GM18517 (cell line): Measurements from ENCODE around the gene HSD17B12.

Source experiments
- ATAC-seq: cut with Tn5 transposase; IDR thresholded peaks from one replicate; pipeline ENCODE4 v1.9.1; 2021; ENCODE audit warnings: mild to moderate bottlenecking, moderate library complexity; ENCODE audit not compliant: unreplicated experiment

Gene HSD17B12

DNA sequence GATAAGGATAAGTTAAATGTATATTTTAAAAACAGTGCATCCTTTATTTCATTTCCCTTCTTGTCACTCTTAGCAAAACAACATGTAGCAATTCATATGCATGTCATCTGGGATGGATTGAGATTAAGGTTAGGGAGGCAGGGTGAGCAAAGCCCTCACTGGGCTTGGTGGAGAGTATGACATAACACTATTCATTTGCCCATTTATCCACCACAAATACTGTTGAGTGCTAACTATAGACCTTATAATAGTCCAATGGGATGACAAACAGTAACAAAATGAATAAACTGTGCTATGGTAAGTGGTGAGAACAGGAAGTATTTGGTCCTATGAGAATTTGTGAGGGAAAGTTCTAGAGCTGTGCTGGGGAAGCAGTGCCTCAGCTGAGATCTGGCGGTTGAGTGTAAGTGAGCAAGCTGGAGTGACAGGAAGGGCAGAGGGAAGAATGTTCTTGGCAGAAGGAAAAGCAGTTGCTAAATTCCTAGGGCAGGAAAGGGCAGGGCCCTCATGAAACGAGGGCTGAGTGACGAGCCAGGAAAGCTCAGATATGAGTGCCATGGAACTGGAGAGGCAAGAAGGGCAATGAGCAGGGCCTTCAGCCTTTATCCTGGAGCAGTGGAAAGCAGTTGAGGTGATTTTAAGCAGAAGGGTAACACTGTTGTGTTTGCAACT is 6.7 kb downstream of the HSD17B12 start:
- no peak for ATAC-seq

DNA sequence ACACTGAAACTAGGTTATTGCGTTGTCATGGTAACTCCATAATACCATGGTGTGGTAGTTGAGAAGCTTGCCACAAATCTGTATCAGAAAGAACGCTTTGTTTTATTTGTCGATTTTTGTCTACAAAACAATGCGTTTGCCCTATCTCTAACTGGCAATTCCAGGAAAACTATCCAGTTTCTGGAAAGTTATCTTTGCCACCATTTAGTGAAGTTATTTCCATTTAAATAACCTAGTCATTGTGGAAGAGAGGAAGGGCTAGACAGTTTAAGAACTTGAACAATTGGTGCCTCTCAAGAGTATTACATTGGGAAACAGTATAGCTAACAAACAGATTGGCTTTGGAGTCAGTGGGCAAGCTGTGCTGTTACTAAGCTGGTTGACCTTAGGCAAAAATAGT is 7.9 kb downstream of the HSD17B12 start:
- ATAC-seq: no peak

- no peak for ATAC-seq
Observed at GRCh38 chr11:43689167-43689566, 8.6 kb downstream of the HSD17B12 start.

GRCh38 chr11:43690929-43691725 is 10.6 kb downstream of the HSD17B12 start:
- ATAC-seq: no peak

GRCh38 chr11:43691806-43692205 is 11.3 kb downstream of the HSD17B12 start:
- no peak for ATAC-seq

- ATAC-seq: no peak
Observed at GRCh38 chr11:43693069-43693468, 12.5 kb downstream of the HSD17B12 start.

DNA sequence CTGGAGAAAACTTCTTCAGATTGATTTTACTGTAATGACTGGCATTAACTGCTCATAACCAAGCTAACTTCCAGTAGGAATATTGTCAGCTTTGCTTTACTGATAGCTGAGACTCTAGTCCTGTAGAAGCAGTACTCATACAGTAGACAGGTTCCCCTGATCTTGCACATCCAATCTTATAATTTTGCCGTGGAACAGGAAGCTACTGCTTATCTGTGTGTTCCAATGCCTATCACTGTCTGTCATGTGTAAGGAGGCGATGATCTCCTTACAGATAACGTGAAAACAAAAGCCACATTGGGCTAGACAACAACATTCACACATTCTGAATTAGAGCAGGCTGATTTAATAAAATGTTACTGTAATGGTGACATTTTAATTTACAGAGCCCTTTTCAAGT is 13.2 kb downstream of the HSD17B12 start:
- ATAC-seq: no peak

DNA sequence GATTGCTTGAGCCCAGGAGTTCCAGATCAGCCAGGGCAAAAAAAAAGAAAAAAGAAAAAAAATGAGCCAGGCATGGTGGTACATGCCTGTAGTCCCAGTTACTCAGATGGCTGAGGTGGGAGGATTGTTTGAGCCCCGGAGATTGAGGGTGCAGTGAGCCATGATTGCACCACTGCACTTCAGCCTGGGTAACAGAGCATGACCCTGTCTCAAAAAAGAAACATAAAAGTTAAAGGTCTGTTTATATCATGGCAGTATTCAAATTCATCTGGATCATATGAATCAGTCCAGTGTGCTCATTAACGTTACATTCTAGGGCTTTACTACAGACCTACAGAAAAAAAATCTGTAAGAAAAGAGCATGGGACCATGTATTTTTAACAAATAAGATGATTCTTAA is 13.9 kb downstream of the HSD17B12 start:
- peak; percentile 85 for ATAC-seq

DNA sequence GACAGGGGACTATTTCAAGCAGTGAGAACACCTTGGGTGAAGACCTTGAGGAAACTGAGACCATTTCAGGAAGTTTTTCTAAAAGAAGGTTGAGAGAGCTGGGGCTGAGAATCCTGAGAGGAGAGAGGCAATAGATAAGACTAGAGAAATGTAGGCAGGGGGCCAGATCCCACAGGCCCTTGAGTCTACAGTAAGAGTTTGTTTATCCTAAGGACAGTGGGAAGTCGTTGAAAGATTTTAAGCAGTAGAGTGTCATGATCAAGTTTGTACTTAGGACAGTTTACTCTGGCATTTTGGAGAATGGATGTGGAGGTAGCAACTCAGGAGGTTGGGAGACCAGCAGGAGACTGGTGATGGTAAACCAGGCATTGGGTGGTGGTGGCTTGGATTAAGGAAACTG is 17.1 kb downstream of the HSD17B12 start:
- ATAC-seq: no peak

GRCh38 chr11:43699870-43700269 is 19.3 kb downstream of the HSD17B12 start:
- no peak for ATAC-seq

DNA sequence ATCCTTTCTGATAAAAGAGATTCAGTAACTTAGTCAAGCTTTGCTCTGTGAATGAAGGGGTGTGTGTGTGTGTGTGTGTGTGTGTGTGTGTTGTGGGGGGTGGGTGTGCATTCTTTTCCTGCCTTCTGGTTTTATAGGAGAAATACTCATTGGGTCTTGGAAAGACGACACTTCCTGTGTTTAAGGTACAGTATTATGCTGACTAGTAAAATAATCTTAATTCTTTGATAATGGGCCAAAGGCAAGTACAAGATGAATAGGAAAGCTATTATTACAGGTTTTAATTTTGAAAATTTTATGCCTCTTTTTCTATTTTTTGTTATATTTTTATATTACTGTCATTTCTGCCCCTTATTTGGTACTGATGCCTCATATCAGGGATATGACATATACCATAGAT is 26.1 kb downstream of the HSD17B12 start:
- ATAC-seq: no peak

- ATAC-seq: no peak
Observed at GRCh38 chr11:43708776-43709175, 28.2 kb downstream of the HSD17B12 start.

- ATAC-seq: no peak
Observed at GRCh38 chr11:43709689-43710088, 29.2 kb downstream of the HSD17B12 start.

- no peak for ATAC-seq
Observed at GRCh38 chr11:43712676-43713075, 32.1 kb downstream of the HSD17B12 start.

- ATAC-seq: no peak
Observed at GRCh38 chr11:43718373-43718772, 37.8 kb downstream of the HSD17B12 start.

GRCh38 chr11:43723617-43724016 is 43.1 kb downstream of the HSD17B12 start:
- ATAC-seq: no peak

DNA sequence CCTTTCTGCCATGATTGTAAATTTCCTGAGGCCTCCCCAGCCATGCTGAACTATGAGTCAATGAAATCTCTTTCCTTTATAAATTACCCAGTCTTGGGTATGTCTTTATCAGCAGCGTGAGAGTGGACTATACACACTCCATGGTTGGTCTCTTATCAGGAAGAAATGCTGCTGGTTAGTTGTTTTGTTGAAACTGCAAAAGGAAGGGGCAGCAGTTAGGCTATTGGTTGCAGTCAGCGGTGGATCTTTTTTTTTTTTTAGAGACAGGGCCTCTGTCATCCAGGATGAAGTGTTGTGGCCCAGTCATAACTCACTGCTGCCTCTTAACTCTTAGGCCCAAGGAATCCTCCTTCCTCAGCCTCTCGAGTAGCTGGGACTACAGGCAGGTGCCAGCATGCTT is 51.7 kb downstream of the HSD17B12 start:
- no peak for ATAC-seq

DNA sequence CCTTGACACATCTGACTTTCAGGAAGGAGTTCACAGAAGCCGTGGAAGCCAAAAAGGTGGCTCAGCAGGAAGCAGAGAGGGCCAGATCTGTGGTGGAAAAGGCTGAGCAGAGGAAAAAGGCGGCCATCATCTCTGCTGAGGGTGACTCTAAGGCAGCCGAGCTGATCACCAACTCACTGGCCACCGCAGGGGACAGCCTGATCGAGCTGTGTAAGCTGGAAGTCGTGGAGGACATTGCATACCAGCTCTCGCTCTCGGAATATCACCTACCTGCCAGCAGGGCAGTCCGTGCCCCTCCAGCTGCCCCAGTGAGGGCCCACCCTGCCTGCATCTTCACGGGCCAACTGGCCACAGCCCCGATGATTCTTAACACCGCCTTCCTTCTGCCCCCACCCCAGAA is 53.7 kb downstream of the HSD17B12 start:
- ATAC-seq: no peak

GRCh38 chr11:43735115-43735514 is 54.6 kb downstream of the HSD17B12 start:
- ATAC-seq: no peak

GRCh38 chr11:43735961-43736360 is 55.4 kb downstream of the HSD17B12 start:
- ATAC-seq: no peak

GRCh38 chr11:43736502-43737200 is 56.1 kb downstream of the HSD17B12 start:
- ATAC-seq: no peak

DNA sequence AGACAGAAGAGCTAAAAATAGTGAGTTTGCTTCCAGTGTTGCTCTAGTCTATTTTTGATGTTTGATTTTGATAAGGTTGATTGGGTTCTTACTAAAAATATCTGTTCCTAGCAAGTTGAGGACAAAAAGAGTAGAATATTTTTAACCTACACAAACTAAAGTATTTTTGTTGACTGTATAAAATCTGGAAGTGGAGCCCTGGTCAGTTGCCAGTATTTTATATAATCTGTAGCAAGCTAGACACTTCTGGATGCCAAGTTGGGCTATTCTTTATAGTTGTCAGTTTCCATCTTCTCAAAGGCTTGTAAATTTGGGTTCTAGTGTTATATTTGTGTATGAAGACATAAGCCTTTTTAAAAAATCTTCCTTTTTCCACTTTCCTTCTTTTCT is 56.7 kb downstream of the HSD17B12 start:
- no peak for ATAC-seq
